DOHH2 (cell line): ENCODE results near the gene RBBP8NL.

Experiments used
- H3F3A ChIP-seq: fragments of 200-600 bp; sonication (generic), shearing (Covaris generic); 2 replicates; pipeline ENCODE4 v1.6.0; 2016; ENCODE audit warnings: antibody characterized with exemption, mild to moderate bottlenecking; ENCODE audit not compliant: control insufficient read depth, insufficient read depth
- H3K27ac ChIP-seq: fragments of 200-600 bp; sonication (generic); 2 replicates; pipeline ENCODE4 v1.5.1; 2014; ENCODE audit warnings: low read depth, mild to moderate bottlenecking, low read length, moderate library complexity
- H3K27me3 ChIP-seq: fragments of 200-600 bp; sonication (generic); 2 replicates; pipeline ENCODE4 v1.6.1; 2014; ENCODE audit warnings: mild to moderate bottlenecking, low read length, mixed read lengths; ENCODE audit not compliant: control insufficient read depth
- H3K36me3 ChIP-seq: fragments of 200-600 bp; sonication (generic); 2 replicates; pipeline ENCODE4 v1.6.1; 2014; ENCODE audit warnings: mild to moderate bottlenecking, low read length, moderate library complexity, mixed read lengths; ENCODE audit not compliant: control insufficient read depth
- H3K4me1 ChIP-seq: fragments of 200-600 bp; sonication (generic); 2 replicates; pipeline ENCODE4 v1.6.1; 2014; ENCODE audit warnings: mild to moderate bottlenecking, low read length, mixed read lengths; ENCODE audit not compliant: control insufficient read depth
- H3K4me2 ChIP-seq: fragments of 200-600 bp; sonication (generic); 2 replicates; pipeline ENCODE4 v1.6.0; 2014; ENCODE audit warnings: mild to moderate bottlenecking, low read length, moderate library complexity
- H3K4me3 ChIP-seq: fragments of 200-600 bp; sonication (generic); 2 replicates; pipeline ENCODE4 v1.5.1; 2014; ENCODE audit warnings: mild to moderate bottlenecking, low read length, mixed read lengths
- H3K79me2 ChIP-seq: fragments of 200-600 bp; sonication (generic); 2 replicates; pipeline ENCODE4 v1.6.1; 2014; ENCODE audit warnings: mild to moderate bottlenecking, low read length, mixed read lengths; ENCODE audit not compliant: control insufficient read depth
- H3K9me2 ChIP-seq: fragments of 200-600 bp; sonication (generic); replicated peaks from 2 replicates; pipeline ENCODE4 v1.6.1; 2014; ENCODE audit warnings: mild to moderate bottlenecking, low read length, mixed read lengths; ENCODE audit not compliant: control insufficient read depth
- H3K9me3 ChIP-seq: fragments of 200-600 bp; sonication (generic); 2 replicates; pipeline ENCODE4 v1.6.1; 2014; ENCODE audit warnings: antibody characterized with exemption, low read length, mixed read lengths; ENCODE audit not compliant: control insufficient read depth, insufficient read depth
- H4K20me1 ChIP-seq: fragments of 200-600 bp; sonication (generic); 2 replicates; pipeline ENCODE4 v1.6.0; 2014; ENCODE audit warnings: low read depth, mild to moderate bottlenecking, antibody characterized with exemption, low read length, moderate library complexity; ENCODE audit not compliant: control insufficient read depth, insufficient read depth
- EZH2phosphoT487 ChIP-seq: fragments of 200-600 bp; sonication (generic); IDR thresholded peaks from 2 replicates; pipeline ENCODE4 v1.6.1; 2017; ENCODE audit warnings: borderline replicate concordance, mild to moderate bottlenecking, antibody characterized with exemption, low read length, moderate library complexity, mixed read lengths
- TF ChIP-seq, protein P1 (sequence below): fragments of 200-600 bp; sonication (generic); IDR thresholded peaks from one replicate; pipeline ENCODE4 v1.5.1; 2014; ENCODE audit warnings: antibody characterized with exemption, mild to moderate bottlenecking, low read depth, low read length; ENCODE audit not compliant: poor library complexity, severe bottlenecking

RBBP8NL gene

DNA sequence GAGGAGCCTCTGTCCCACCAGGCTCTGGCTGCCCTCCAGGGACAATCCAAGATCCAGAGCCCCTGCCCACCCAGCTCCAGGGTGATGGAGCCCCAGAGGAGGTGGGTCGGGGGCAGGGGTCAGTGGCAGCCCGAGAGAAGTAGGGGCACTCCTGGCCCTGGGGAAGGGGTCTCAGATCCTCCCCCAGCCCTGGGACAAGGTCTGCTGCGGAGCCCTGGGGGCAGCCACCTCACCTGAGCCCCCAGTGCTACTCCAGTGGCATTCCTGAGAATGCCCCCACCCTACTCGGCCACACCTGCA is 57.6 kb downstream of the RBBP8NL start:
- Histone ChIP-seq H3F3A (peaks cover 9% of the 10 kb centered on the region; the same call in 1 of the 2 replicates), H3K79me2 (peaks cover 19% of the 10 kb centered on the region), H3K36me3 (no peaks in the 10 kb centered on the region), H3K9me3 (no peaks in the 10 kb centered on the region), H3K9me2 (no peaks in the 10 kb centered on the region), H3K4me1 (peaks cover 33% of the 10 kb centered on the region), H3K4me3 (no peak overlapping the region), H3K27me3 (peaks cover 34% of the 10 kb centered on the region), H3K4me2 (no peak overlapping the region), H3K27ac (no peak overlapping the region), H4K20me1 (no peaks in the 10 kb centered on the region; the same call in 1 of the 2 replicates)
- TF ChIP-seq, protein P1, sequence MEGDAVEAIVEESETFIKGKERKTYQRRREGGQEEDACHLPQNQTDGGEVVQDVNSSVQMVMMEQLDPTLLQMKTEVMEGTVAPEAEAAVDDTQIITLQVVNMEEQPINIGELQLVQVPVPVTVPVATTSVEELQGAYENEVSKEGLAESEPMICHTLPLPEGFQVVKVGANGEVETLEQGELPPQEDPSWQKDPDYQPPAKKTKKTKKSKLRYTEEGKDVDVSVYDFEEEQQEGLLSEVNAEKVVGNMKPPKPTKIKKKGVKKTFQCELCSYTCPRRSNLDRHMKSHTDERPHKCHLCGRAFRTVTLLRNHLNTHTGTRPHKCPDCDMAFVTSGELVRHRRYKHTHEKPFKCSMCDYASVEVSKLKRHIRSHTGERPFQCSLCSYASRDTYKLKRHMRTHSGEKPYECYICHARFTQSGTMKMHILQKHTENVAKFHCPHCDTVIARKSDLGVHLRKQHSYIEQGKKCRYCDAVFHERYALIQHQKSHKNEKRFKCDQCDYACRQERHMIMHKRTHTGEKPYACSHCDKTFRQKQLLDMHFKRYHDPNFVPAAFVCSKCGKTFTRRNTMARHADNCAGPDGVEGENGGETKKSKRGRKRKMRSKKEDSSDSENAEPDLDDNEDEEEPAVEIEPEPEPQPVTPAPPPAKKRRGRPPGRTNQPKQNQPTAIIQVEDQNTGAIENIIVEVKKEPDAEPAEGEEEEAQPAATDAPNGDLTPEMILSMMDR: no peak
- no peak for TF ChIP-seq EZH2phosphoT487

DNA sequence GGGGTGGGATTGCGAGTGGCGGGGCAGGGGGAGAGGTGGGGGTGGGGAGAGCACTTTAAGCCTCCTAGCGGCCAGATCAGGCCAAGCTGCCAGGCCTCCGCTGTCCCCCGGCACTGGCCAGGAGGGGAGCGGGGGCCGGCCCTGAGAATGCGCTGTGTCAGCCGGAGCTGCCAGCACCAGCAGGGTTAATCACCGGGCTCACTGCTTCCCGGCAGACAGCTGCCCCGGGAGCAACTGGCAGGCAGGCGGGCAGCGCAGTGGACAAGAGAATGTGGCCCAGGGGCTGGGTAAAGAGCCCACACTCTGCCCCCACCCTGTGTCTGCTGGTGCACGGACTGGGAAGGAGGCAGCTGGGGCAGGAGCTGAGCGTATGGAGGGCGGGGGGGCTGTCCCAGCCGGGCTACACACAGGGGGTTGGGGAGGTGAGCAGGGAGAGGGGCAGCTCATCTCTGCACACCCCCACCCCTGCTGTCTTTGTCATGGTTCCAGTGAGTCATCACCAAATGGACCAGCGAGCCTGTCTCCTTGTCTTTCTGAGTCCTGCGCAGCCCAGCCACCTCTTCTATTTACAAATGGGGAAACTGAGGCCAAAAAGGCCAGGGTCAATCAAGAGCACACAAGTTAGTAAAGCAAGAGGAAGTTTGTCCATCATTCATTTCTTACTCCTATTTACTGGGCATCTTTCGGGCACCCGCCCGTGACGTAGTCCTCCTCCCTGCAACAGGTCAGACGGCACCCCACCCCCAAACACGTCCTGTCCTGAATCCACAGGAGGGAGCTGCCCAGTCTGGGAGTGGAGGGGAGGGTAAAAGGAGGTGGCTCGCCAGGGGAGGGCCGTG is 58.1 kb downstream of the RBBP8NL start:
- peaks cover 32% of the 10 kb centered on the region for H3K4me1 ChIP-seq
- H4K20me1 ChIP-seq: no peaks in the 10 kb centered on the region; the same call in 1 of the 2 replicates
- H3K79me2 ChIP-seq: peaks cover 22% of the 10 kb centered on the region
- peaks cover 9% of the 10 kb centered on the region; the same call in 1 of the 2 replicates for H3F3A ChIP-seq
- H3K9me2 ChIP-seq: no peaks in the 10 kb centered on the region
- H3K4me3 ChIP-seq: no peak overlapping the region
- H3K36me3 ChIP-seq: no peaks in the 10 kb centered on the region
- TF ChIP-seq EZH2phosphoT487: no peak
- TF ChIP-seq, protein P1: peak; percentile 32
- H3K4me2 ChIP-seq: peak overlapping the region; percentile 94; the same call in 1 of the 2 replicates
- peaks cover 34% of the 10 kb centered on the region for H3K27me3 ChIP-seq
- no peak overlapping the region for H3K27ac ChIP-seq
- H3K9me3 ChIP-seq: no peaks in the 10 kb centered on the region

DNA sequence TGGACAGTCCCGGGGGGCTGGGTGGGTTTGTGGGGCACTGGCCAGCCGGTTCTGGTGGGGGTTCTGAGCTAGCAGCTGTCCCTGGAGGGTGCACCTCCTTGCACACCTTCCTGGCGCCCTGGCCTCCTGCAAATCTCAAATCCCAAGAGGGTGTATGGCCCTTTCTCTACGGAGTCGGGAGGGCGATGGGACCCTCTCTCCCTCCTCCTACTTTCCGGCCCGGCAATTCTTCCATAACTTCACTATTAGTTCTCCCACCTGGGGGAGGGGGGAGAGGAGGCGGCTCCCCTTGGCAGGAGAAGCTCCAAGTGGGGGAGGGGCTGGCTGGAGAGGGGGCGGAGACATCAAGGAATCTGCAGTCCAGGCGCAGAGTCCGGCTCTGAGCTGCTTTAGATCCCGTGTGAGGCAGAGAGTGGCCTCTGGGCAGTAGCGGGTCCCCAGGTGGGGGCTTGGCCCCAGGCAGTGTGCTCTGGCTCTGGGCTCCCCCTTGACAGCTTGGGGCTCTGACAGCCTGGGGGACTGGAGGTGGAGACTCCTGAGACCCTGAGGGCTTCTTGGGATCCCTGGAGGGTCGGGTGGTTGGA is 58.9 kb downstream of the RBBP8NL start:
- no peaks in the 10 kb centered on the region; the same call in 1 of the 2 replicates for H4K20me1 ChIP-seq
- H3K4me2 ChIP-seq: peak overlapping the region; percentile 94

More for the DNA sequence above, 58.9 kb downstream of the RBBP8NL start:
- peaks cover 36% of the 10 kb centered on the region for H3K4me1 ChIP-seq
- no peaks in the 10 kb centered on the region for H3K36me3 ChIP-seq
- H3K27me3 ChIP-seq: peaks cover 34% of the 10 kb centered on the region
- H3K27ac ChIP-seq: 0 out of 2 replicates have a peak overlapping the region, but pooled peaks have one; percentile 13
- peaks cover 9% of the 10 kb centered on the region; the same call in 1 of the 2 replicates for H3F3A ChIP-seq
- no peak for TF ChIP-seq EZH2phosphoT487
- TF ChIP-seq, protein P1: no peak
- H3K9me3 ChIP-seq: no peaks in the 10 kb centered on the region
- H3K9me2 ChIP-seq: no peaks in the 10 kb centered on the region
- peak overlapping the region; percentile 76 for H3K4me3 ChIP-seq
- H3K79me2 ChIP-seq: peaks cover 22% of the 10 kb centered on the region
